ENCODE data around the gene PSMF1.

- no peak for TF ChIP-seq CTCF (IDR thresholded peaks at IDR 0.05)
- no peak for TF ChIP-seq EP300 (IDR thresholded peaks at IDR 0.05)
- TF ChIP-seq POLR2A (IDR thresholded peaks at IDR 0.05), result no peak
Observed at GRCh38 chr20:1134836-1135235, 16.4 kb downstream of the PSMF1 start.

Data from ovary (tissue), 3 donors.